Epithelial cell of proximal tubule (primary cell): ENCODE measurements around the gene F11R. TPM values are rescaled to one million over a fixed set of nuclear protein-coding genes. Genes with fewer than 3 reads are reported as not detected.

Source experiments
- DNase-seq: peaks from one replicate; pipeline ENCODE4 v3.0.0-alpha.2; 2011; ENCODE audit warnings: low read depth
- H3K4me3 ChIP-seq: 2 replicates; pipeline ENCODE4 v1.5.1; 2011; ENCODE audit warnings: low read depth, mild to moderate bottlenecking, low read length
- total RNA-seq: library from RNA; depleted of rRNA; stranded (reverse); fragments of >200 nt; gene quantifications from 2 replicates; pipeline ENCODE4 v1.2.3, GENCODE V29; 2015
- TF ChIP-seq, protein P1 (sequence below): conservative IDR thresholded peaks from 2 replicates; pipeline ENCODE4 v1.5.1; 2012; ENCODE audit warnings: low read depth, mild to moderate bottlenecking, low read length

Gene F11R
- total RNA-seq, 1 donor from 2014 or later, result 57.8 TPM

DNA sequence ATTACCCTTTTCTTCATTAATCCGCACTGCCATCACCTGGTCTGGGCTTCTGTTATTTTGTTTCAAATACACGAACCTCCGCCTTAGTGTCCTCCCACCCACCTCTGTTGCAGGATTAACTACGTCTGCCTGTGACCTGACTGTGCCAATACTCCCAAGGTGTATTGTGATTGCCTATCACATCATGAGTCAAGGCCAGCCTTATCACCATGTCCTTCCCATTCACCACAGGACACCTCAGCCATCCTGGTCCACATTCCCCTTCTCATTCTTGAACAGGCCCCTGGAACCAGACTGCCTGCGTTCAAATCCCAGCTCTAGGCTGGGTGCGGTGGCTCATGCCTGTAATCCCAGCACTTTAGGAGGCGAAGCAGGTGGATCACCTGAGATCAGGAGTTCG, 14.4 kb downstream of the F11R start:
- DNase-seq, result no peak
- H3K4me3 ChIP-seq, result no peak overlapping the region
- TF ChIP-seq, protein P1, sequence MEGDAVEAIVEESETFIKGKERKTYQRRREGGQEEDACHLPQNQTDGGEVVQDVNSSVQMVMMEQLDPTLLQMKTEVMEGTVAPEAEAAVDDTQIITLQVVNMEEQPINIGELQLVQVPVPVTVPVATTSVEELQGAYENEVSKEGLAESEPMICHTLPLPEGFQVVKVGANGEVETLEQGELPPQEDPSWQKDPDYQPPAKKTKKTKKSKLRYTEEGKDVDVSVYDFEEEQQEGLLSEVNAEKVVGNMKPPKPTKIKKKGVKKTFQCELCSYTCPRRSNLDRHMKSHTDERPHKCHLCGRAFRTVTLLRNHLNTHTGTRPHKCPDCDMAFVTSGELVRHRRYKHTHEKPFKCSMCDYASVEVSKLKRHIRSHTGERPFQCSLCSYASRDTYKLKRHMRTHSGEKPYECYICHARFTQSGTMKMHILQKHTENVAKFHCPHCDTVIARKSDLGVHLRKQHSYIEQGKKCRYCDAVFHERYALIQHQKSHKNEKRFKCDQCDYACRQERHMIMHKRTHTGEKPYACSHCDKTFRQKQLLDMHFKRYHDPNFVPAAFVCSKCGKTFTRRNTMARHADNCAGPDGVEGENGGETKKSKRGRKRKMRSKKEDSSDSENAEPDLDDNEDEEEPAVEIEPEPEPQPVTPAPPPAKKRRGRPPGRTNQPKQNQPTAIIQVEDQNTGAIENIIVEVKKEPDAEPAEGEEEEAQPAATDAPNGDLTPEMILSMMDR, result no peak

DNA sequence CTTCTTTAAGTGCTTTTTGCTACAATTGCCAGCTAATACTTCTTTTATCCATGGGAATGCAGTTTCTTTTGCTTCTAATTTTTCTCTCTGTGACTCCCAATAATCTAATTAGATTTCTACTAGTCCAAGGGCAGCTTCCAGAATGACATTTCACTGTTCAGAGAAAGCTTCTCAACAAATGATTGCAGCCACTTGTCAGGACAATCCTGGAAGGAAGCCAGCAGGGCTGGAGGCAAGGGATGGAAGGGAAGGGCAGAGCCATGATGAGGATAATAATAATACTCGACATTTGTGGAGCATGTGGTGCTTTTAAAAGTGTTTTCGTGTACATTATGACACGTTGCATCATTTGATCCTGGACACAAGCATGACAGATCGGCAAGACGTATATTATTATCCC, 19.4 kb downstream of the F11R start:
- no peak overlapping the region for H3K4me3 ChIP-seq
- no peak for DNase-seq
- TF ChIP-seq, protein P1, result no peak

DNA sequence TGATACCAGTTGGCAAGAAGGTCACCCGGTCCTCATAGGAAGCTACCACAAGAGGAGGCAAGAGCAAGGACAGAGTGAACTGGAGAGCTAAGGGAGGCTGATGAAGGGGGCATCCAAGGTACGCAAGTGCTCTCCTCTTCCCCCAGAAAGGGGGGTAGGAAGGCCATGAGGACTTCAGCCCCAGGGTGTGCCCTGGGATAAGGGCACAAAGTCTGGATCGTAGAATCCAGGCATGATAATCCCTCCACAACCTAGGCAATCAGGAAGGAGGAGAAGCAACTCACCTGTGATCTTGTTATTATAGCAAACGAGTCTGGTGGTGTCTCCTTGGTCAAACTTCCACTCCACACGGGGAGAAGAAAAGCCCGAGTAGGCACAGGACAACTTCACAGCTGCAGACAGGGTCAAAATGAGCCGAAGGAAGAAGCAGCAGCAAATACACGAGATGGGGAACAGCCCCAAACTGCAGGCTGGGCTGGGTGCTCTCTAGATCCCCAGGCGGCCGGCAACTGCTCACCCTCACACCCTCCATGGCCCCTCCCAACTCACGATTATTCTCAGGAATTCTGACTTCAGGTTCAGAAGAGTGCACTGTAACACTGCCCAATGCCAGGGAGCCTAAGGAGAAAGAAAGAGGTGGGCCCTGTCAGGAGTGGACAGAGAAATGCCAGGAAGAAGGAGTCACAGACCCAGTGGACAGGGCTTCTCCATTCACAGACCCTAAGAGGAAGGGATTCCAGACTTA, 20.0 kb downstream of the F11R start:
- TF ChIP-seq, protein P1, result no peak
- DNase-seq, result no peak
- no peak overlapping the region for H3K4me3 ChIP-seq

DNA sequence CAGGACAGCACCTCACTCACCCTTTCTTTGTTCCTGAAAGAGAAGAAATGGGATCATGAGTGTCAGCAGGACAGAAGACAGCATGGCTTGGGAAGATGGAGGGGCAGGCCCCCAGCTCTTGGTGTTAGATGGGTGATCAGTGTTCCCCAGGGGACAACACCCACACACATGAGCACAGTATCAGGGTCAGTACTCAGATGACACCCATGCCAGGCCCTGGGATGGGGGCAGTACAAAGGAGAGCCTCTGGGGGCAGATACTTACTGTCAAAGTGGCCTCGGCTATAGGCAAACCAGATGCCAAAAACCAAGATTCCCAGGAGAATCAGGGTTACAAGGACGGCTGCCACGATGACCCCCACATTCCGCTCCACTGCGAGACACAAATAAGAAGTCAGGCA, 21.6 kb downstream of the F11R start:
- H3K4me3 ChIP-seq, result no peak overlapping the region
- TF ChIP-seq, protein P1, result no peak
- no peak for DNase-seq

DNA sequence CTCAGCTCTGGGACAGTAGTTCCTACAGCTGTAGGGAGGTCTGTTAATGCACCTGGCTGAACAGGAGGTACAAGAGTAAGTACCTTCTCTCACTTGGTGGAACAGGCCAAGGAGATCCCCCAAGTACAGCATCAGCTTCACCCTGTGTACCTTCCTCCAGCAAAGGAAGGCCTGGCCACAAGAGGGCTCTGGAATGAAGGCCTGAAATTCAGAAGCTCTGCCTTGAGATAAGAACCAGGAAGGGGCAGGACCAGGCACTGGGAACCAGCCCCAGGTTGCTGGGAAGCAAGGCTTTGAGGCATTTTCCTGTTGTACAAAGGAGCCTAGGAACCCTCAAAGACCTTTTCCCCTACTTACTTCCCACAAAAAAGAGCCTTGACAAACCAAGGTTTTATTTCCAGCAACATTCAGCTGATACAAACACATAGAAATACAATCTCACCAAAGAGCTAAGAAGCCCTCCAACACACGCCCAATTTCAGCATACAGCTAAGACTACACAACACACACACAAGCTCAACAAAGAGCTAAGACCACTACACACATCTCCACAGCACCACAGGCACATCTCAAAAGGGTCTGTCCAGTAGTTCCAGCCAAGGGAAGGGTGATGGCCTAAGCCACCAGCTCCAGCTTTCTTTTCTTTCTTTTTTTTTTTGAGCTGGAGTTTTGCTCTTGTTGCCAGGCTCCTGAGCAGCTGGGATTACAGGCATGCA, 23.5 kb downstream of the F11R start:
- no peak overlapping the region for H3K4me3 ChIP-seq
- TF ChIP-seq, protein P1, result peak; percentile 78
- no peak for DNase-seq

DNA sequence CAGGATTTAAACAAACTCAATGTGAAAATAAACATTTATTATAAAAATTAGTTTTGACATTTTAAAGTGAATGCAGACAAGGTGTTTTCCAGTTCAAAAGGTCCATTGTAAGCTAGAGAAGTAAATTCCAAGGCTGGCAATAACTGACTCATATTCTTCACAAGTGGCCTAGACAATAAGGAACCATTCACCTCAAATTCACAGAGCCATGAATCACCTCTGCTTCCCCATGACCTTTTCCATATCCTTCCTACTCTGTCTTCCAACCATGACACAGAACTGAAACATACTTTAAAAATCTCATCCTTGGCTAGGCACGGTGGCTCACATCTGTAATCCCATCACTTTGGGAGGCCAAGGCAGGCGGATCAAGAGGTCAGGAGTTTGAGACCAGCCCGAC, 24.8 kb downstream of the F11R start:
- DNase-seq, result peak; percentile 96
- TF ChIP-seq, protein P1, result no peak
- no peak overlapping the region for H3K4me3 ChIP-seq
